GM10248 (cell line): ENCODE measurements around the gene PFN2.

Source experiments
- CTCF ChIA-PET: fragments of 300-600 bp; sonication (Branson Sonifier 250); formaldehyde crosslinking; extraction: SDS; loops from one replicate; lab custom pipeline; 2021; ENCODE audit warnings: antibody characterized with exemption; lab: Yijun Ruan, JAX
- POLR2A ChIA-PET: fragments of 350-650 bp; sonication (Branson Sonifier 250); formaldehyde crosslinking; extraction: SDS; loops from one replicate; lab custom pipeline; 2020; ENCODE audit warnings: antibody characterized with exemption; lab: Yijun Ruan, JAX
- DNase-seq: peaks from one replicate; pipeline ENCODE4 v3.0.0; 2012; ENCODE audit errors: extremely low spot score
- CTCF ChIP-seq: IDR thresholded peaks from 2 replicates; pipeline ENCODE4 v1.5.1; 2012; ENCODE audit warnings: mild to moderate bottlenecking, low read depth; ENCODE audit errors: extremely low read depth, missing control alignments, control extremely low read depth

PFN2 gene

GRCh38 chr3:149969110-149969939 is 1.4 kb downstream of the PFN2 start:
- no peak for TF ChIP-seq CTCF
- DNase-seq, result no peak
- ChIA-PET POLR2A (no interaction called here), CTCF (interaction anchor here (0.9 to 5.7 kb wide), 8 partner anchors 11 to 257 kb away, joined by 3 to 54 read pairs (median 3); no protein-coding TSS in a partner anchor)

GRCh38 chr3:149968216-149968615 is 2.5 kb downstream of the PFN2 start:
- POLR2A ChIA-PET, result no interaction called here
- CTCF ChIA-PET, result interaction anchor here (0.8 to 5.7 kb wide), 7 partner anchors 10 to 251 kb away, joined by 3 to 54 read pairs (median 10); no protein-coding TSS in a partner anchor
- DNase-seq, result no peak
- no peak for TF ChIP-seq CTCF

- peak; percentile 46 for TF ChIP-seq CTCF
- peak; percentile 24 for DNase-seq
- ChIA-PET CTCF (interaction anchor here (0.6 to 5.7 kb wide), 15 partner anchors 9 to 257 kb away, joined by 3 to 54 read pairs (median 4); no protein-coding TSS in a partner anchor), POLR2A (no interaction called here)
Observed at GRCh38 chr3:149967086-149967685, 3.5 kb downstream of the PFN2 start.

- no peak for DNase-seq
- CTCF ChIA-PET, result interaction anchor here (2.1 to 5.7 kb wide), 4 partner anchors 15 to 254 kb away, joined by 5 to 33 read pairs (median 11); no protein-coding TSS in a partner anchor
- POLR2A ChIA-PET, result no interaction called here
- no peak for TF ChIP-seq CTCF
Observed at GRCh38 chr3:149965278-149965677, 5.4 kb downstream of the PFN2 start.

DNA sequence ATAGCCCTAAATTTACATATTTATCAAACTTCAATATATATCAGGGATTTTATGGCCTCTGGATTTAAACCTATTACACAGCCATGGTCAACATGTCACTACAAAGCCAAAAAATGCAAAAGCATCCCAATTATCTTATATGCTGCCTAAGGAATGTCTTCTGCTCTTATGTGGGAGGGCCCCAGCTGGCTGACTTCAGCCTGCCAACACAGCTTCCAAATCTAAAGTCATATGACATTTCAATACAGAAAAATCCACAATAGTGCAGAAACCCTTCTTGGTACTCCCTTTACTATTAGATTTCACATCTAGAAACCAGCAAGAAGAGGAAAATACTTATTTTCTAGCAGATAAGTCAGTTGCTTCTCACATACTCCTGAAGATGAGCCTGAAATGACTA is 6.4 kb downstream of the PFN2 start:
- TF ChIP-seq CTCF, result no peak
- POLR2A ChIA-PET, result no interaction called here
- CTCF ChIA-PET, result interaction anchor here (2.5 to 5.7 kb wide), 3 partner anchors 14 to 255 kb away, joined by 6 to 33 read pairs (median 16); no protein-coding TSS in a partner anchor
- no peak for DNase-seq

GRCh38 chr3:149963485-149963884 is 7.2 kb downstream of the PFN2 start:
- TF ChIP-seq CTCF, result no peak
- CTCF ChIA-PET, result interaction anchor here (1.3 to 2.6 kb wide), 3 partner anchors 28 to 220 kb away, joined by 3 to 16 read pairs (median 4); no protein-coding TSS in a partner anchor
- no peak for DNase-seq
- POLR2A ChIA-PET, result no interaction called here
